K562 (cell line): ENCODE data around the gene SPSB1.

ENCODE experiments used
- EZH2 ChIP-seq: IDR thresholded peaks from 2 replicates; pipeline ENCODE4 v1.6.1; 2012; ENCODE audit warnings: low read depth, mild to moderate bottlenecking, inconsistent platforms, low read length, borderline replicate concordance
- GTF2F1 ChIP-seq: IDR thresholded peaks from 2 replicates; pipeline ENCODE4 v1.6.1; 2011; ENCODE audit warnings: low read depth, low read length, improper control_type of control experiment
- KDM5B ChIP-seq: fragments of 200-600 bp; sonication (generic); IDR thresholded peaks from 2 replicates; pipeline ENCODE4 v1.6.1; 2012; ENCODE audit warnings: low read depth, mild to moderate bottlenecking, moderate library complexity, low read length, control low read depth, inconsistent platforms; ENCODE audit not compliant: insufficient replicate concordance
- RBBP5 ChIP-seq: fragments of 200-600 bp; sonication (generic); IDR thresholded peaks from 2 replicates; pipeline ENCODE4 v1.6.1; 2012; ENCODE audit warnings: borderline replicate concordance, mild to moderate bottlenecking, low read length, control low read depth, inconsistent platforms; ENCODE audit not compliant: insufficient read depth, poor library complexity, severe bottlenecking
- ZNF277 ChIP-seq: fragments of 250-450 bp; sonication (Bioruptor Pico); IDR thresholded peaks from 2 replicates; pipeline ENCODE4 v1.8.0; 2022; ENCODE audit warnings: inconsistent platforms, mild to moderate bottlenecking, moderate library complexity, borderline replicate concordance

- TF ChIP-seq EZH2 (no peak), RBBP5 (no peak), ZNF277 (CRISPR knock-in tag) (no peak), GTF2F1 (no peak), KDM5B (no peak)
Measured at GRCh38 chr1:9279172-9279840, 13.4 kb upstream of the SPSB1 start.
